GM12872 (cell line): Measurements from ENCODE around the gene RGPD4.

Source experiments
- CTCF ChIP-seq: IDR thresholded peaks from 3 replicates; pipeline ENCODE4 v1.5.1; 2011; ENCODE audit warnings: low read depth, mild to moderate bottlenecking, low read length, moderate library complexity; ENCODE audit not compliant: insufficient read depth

RGPD4 gene

DNA sequence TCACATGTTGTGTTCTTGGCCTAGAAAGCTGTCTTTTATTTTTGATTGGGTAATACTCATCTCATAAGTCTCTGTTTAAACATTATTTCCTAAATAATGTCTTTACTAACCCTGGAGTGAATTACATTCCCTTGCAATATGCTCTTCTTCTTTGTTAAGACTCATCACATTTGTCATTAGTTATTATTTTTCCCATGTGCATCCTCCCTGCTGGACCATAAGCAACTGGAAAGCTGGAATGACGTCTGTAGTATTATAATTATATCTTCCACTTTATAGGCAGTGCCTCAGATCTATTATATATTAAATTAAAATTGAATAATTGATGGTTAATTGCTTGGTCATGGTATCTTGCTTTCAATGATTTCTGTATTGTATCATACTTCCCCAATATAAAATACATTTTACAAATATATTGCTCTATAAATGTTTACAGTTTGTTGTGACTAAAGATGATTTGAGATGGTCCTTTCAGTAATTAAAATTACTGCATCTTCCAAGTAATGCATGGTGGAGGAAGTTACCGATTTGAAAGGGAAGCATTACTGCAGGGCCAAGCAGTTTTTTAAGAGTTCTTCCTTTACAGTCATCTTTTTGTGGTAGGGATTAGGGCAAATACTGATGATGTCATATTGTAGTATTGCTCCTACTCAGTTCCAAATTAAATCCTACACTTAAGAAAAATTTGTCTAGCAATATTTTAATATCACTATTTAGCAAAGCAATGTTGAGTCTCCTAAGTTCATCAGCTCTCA, 2.1 kb upstream of the RGPD4 start:
- TF ChIP-seq CTCF: no peak

- TF ChIP-seq CTCF: no peak
Measured at GRCh38 chr2:107825206-107825563, 1.5 kb upstream of the RGPD4 start.

GRCh38 chr2:107927034-107927534, 100.4 kb downstream of the RGPD4 start:
- no peak for TF ChIP-seq CTCF

- no peak for TF ChIP-seq CTCF
Measured at GRCh38 chr2:107931412-107931811, 104.7 kb downstream of the RGPD4 start.

- no peak for TF ChIP-seq CTCF
Measured at GRCh38 chr2:107932488-107932887, 105.8 kb downstream of the RGPD4 start.

DNA sequence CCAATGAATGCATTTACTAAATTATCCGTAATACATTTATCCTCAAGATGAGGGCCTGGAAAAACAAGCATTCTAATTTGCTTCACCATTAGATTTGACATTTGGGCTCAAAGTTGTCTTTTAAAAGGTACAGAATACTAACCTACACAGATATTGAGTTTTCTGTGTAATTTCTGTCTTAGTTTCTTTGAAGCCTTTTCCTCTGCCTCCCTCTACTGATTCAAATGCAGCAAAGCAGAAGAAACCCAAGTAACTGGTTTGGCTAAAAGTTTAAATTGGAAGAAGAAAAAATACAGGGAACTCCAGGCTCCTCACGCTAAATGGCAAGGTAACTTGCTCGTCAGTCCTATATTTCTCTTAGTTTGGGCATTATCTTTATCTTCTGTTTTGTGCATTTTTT, 106.3 kb downstream of the RGPD4 start:
- TF ChIP-seq CTCF: peak; percentile 19; the same call in 1 of the 3 replicates

DNA sequence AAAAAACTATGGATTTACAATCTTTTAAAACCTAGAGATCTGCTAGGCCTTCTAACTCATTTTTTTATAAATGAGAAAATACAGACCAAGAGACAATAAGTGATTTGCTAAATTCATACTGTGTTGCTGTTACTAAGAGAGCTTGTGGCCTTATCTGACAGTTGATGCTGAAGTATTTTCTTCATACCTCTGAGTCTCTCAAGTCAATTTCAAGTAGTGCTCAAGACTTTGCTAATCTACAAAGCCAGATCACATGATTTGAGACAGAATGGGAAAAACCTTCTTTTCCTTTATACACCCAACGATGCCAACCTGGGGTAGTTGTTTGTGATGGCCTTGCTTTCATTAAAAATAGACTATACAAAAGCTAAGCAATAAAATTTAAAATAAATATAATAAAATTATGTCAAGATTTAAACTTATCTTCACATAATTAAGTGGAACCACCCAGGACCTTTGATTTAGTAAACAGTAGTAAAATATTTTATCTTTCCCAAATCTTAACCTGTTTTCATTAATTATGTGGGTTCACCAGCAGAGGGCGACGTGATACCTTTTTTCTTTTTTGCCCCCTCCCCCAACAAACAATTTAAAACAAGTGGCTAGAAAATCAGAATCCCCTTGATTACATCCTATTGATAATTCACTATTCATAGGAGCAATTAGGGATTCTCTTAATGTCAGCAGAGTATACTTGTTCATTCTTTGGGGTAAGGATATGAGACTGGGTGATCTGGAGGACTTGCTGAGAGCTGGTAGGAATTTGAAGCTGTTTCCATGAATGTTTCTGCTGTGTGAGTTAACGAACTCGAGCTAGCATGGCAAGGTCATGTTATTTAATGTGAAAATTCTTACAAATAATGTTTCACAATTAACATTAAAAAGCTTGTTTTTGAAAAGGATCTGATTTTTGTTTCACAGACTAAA, 110.0 kb downstream of the RGPD4 start:
- TF ChIP-seq CTCF: peak; percentile 40; the same call in 2 of the 3 replicates
